Right lobe of liver (tissue), 4 donors: ENCODE measurements around the gene VPS4A.

Experiments
- CTCF ChIP-seq, 4 donors: fragments of 200-600 bp in 3 of 4; fragments of 450-650 bp in 1 of 4; IDR thresholded peaks; one replicate each; pipeline versions ENCODE4 v1.5.1 to v1.8.0; 2016 to 2022; ENCODE audit warnings: antibody characterized with exemption in 4 of 4, mild to moderate bottlenecking in 2 of 4
- POLR2A ChIP-seq: fragments of 450-650 bp; IDR thresholded peaks from one replicate; pipeline ENCODE4 v1.6.1; 2017; ENCODE audit warnings: antibody characterized with exemption, mild to moderate bottlenecking
- donor health status: DM: no; HTN: no; CAD: no.
- donor health status: DM: no; HTN: no; CAD: no.
- donor health status: DM: no; HTN: yes; CAD: no.

- no peak for TF ChIP-seq POLR2A
- TF ChIP-seq CTCF (IDR thresholded peaks at IDR 0.05): no peak
Measured at GRCh38 chr16:69366431-69366830, 55.3 kb downstream of the VPS4A start.
